ENCODE data around the gene LRP4.

DNA sequence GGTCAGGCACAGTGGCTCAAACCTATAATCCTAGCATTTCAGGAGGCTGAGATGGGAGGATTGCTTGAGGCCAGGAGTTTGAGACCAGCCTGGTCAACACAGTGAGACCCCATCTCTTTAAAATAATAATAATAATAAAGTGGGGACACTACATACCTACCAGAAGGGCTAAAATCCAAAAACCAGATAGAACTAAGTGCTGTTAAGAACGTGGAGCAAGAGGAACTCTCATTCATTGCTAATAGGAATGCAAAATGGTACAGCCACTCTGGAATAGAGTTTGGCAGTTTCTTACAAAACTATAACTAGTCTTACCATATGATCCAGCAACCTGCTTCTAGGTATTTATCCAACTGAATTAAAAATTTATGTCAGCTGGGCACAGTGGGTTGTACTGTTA lies 81.9 kb downstream of the LRP4 start:
- no peak for TF ChIP-seq POLR2AphosphoS5 (IDR thresholded peaks at IDR 0.05)
- TF ChIP-seq, protein P1, sequence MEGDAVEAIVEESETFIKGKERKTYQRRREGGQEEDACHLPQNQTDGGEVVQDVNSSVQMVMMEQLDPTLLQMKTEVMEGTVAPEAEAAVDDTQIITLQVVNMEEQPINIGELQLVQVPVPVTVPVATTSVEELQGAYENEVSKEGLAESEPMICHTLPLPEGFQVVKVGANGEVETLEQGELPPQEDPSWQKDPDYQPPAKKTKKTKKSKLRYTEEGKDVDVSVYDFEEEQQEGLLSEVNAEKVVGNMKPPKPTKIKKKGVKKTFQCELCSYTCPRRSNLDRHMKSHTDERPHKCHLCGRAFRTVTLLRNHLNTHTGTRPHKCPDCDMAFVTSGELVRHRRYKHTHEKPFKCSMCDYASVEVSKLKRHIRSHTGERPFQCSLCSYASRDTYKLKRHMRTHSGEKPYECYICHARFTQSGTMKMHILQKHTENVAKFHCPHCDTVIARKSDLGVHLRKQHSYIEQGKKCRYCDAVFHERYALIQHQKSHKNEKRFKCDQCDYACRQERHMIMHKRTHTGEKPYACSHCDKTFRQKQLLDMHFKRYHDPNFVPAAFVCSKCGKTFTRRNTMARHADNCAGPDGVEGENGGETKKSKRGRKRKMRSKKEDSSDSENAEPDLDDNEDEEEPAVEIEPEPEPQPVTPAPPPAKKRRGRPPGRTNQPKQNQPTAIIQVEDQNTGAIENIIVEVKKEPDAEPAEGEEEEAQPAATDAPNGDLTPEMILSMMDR (IDR thresholded peaks at IDR 0.05), result no peak
- TF ChIP-seq POLR2A (IDR thresholded peaks at IDR 0.05; ENCODE audit: low read depth), result no peak
- no peak for TF ChIP-seq EP300 (IDR thresholded peaks at IDR 0.05)
